Esophagus muscularis mucosa (tissue), 4 donors: Measurements from ENCODE around the gene MRTFA.

Experiments
- EP300 ChIP-seq: sonication (generic); formaldehyde crosslinking; IDR thresholded peaks from one replicate; pipeline ENCODE4 v1.6.1; 2017; ENCODE audit warnings: antibody characterized with exemption
- POLR2A ChIP-seq: fragments of 450-650 bp; IDR thresholded peaks from one replicate; pipeline ENCODE4 v1.6.1; 2017; ENCODE audit warnings: antibody characterized with exemption, moderate library complexity, mild to moderate bottlenecking, low read depth
- POLR2AphosphoS5 ChIP-seq, 2 donors: sonication (generic); formaldehyde crosslinking; IDR thresholded peaks; one replicate each; pipeline ENCODE4 v1.6.1; 2017; ENCODE audit warnings: antibody characterized with exemption in 2 of 2
- TF ChIP-seq, protein P1 (sequence below), 3 experiments: fragments of 200-600 bp in 2 of 3; fragments of 450-650 bp in 1 of 3; sonication (generic) in 2 of 3; IDR thresholded peaks; one replicate each; pipeline ENCODE4 v1.5.1; 2017 to 2019; ENCODE audit warnings: antibody characterized with exemption in 3 of 3, mild to moderate bottlenecking in 2 of 3, moderate library complexity in 1 of 3

- TF ChIP-seq, protein P1, sequence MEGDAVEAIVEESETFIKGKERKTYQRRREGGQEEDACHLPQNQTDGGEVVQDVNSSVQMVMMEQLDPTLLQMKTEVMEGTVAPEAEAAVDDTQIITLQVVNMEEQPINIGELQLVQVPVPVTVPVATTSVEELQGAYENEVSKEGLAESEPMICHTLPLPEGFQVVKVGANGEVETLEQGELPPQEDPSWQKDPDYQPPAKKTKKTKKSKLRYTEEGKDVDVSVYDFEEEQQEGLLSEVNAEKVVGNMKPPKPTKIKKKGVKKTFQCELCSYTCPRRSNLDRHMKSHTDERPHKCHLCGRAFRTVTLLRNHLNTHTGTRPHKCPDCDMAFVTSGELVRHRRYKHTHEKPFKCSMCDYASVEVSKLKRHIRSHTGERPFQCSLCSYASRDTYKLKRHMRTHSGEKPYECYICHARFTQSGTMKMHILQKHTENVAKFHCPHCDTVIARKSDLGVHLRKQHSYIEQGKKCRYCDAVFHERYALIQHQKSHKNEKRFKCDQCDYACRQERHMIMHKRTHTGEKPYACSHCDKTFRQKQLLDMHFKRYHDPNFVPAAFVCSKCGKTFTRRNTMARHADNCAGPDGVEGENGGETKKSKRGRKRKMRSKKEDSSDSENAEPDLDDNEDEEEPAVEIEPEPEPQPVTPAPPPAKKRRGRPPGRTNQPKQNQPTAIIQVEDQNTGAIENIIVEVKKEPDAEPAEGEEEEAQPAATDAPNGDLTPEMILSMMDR (IDR thresholded peaks at IDR 0.05): no peak
- TF ChIP-seq POLR2A (no peak), EP300 (no peak), POLR2AphosphoS5 (IDR thresholded peaks at IDR 0.05) (no peak)
These were observed 124.9 kb downstream of the MRTFA start for GRCh38 chr22:40511604-40512003.
